Prostate gland (tissue), 2 donors: ENCODE data around the gene PDGFD. TPM values are rescaled to one million over a fixed set of nuclear protein-coding genes. Genes with fewer than 3 reads are reported as not detected.

Experiments used
- DNase-seq: peaks from one replicate; pipeline ENCODE4 v3.0.0-alpha.2; 2019; ENCODE audit warnings: low spot score
- H3K27ac ChIP-seq, 2 donors: fragments of 200-600 bp; sonication (generic); 2 replicates each; pipeline ENCODE4 v1.5.1; 2017 to 2019
- H3K27me3 ChIP-seq: fragments of 200-600 bp; sonication (generic); replicated peaks from 2 replicates; pipeline ENCODE4 v1.5.1; 2019; ENCODE audit not compliant: insufficient read depth
- H3K36me3 ChIP-seq, 2 donors: fragments of 200-600 bp; sonication (generic); 1 replicate in 1 of 2; 2 replicates in 1 of 2; pipeline versions ENCODE4 v1.5.1 to v1.8.1; 2017 to 2019
- H3K4me1 ChIP-seq: fragments of 200-600 bp; sonication (generic); replicated peaks from 2 replicates; pipeline ENCODE4 v1.5.1; 2019
- H3K4me3 ChIP-seq, 2 donors: fragments of 200-600 bp; sonication (generic); 2 replicates each; pipeline ENCODE4 v1.5.1; 2017 to 2019
- H3K9me3 ChIP-seq: fragments of 200-600 bp; sonication (generic); 2 replicates; pipeline ENCODE4 v1.5.1; 2017
- CTCF ChIP-seq, 4 experiments: fragments of 200-600 bp in 2 of 4; fragments of 450-650 bp in 2 of 4; sonication (generic) in 2 of 4; IDR thresholded peaks; 1 replicate in 3 of 4; 2 replicates in 1 of 4; pipeline ENCODE4 v1.5.1; 2016 to 2019; ENCODE audit warnings: antibody characterized with exemption in 4 of 4, mild to moderate bottlenecking in 2 of 4, moderate library complexity in 2 of 4
- POLR2A ChIP-seq: fragments of 450-650 bp; IDR thresholded peaks from one replicate; pipeline ENCODE4 v1.6.1; 2016; ENCODE audit warnings: antibody characterized with exemption, mild to moderate bottlenecking
- POLR2AphosphoS5 ChIP-seq: sonication (generic); formaldehyde crosslinking; IDR thresholded peaks from one replicate; pipeline ENCODE4 v1.6.1; 2017; ENCODE audit warnings: antibody characterized with exemption
- WGBS: methylation state at CpG from one replicate; pipeline ENCODE4 v1.1.5; 2018; 5-methylcytosine and 5-hydroxymethylcytosine counted together
- intact Hi-C: fragments of 100-400 bp; cut with DNase I; formaldehyde crosslinking; loops from one replicate; pipeline ENCODE4 v1.14.2; 2022
- total RNA-seq, 2 donors: library from RNA; depleted of rRNA; stranded (reverse); fragments of >200 nt; gene quantifications; one replicate each; pipeline ENCODE4 v1.1.0, GENCODE V29; 2016

PDGFD gene
- total RNA-seq, 2 donors from 2014 or later: 12.6 to 19.4 TPM

- 65% methylated on average over 3 of the region's 3 CpGs for WGBS
- intact Hi-C loops: no loop called here
These were observed 204.5 kb downstream of the PDGFD start for GRCh38 chr11:103959279-103959942.

DNA sequence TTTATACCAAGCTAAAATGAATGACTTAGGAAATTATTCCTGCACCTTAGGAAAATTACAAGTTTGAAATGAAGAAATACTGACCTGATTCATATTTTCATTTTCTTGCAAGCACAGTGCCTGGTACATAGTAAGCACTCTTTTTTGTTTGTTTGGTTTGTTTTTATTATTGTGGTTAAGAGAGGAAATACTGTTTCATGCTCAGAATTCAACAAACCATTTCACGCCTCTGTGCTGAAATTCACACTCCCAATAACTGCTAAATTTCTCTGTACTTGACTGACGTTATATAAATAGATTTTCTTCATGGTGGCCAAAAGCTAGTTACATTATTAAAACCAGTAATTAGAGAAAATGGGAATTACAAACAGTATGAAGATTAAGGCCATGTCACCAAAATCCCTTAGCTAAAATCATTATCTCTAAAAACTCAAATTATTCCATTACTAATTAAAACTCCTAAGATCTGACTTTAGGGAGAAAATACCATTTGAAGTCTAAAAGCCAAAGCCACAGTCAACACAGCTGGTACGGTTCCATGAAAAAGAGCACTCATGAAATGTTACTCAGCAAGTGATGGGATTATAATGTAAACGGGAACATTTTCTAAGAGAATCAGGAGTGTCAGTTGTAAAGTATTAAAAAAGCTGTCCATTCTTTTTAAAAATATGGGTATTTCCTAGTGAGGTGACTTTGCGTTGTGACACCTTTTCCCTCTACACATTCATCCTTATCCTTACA is 205.3 kb downstream of the PDGFD start:
- Histone ChIP-seq H3K36me3 (no peaks in the 10 kb centered on the region), H3K27me3 (no peaks in the 10 kb centered on the region), H3K27ac (no peak overlapping the region), H3K4me3 (no peak overlapping the region), H3K9me3 (no peaks in the 10 kb centered on the region), H3K4me1 (no peaks in the 10 kb centered on the region)
- no peak for DNase-seq
- no peak for TF ChIP-seq CTCF (IDR thresholded peaks at IDR 0.05)
- no peak for TF ChIP-seq POLR2A
- TF ChIP-seq POLR2AphosphoS5: no peak
- 77% methylated on average over 5 of the region's 5 CpGs for WGBS
- intact Hi-C loops: no loop called here

More at GRCh38 chr11:103959279-103959942, 204.5 kb downstream of the PDGFD start:
- Histone ChIP-seq H3K36me3 (no peaks in the 10 kb centered on the region), H3K4me1 (no peaks in the 10 kb centered on the region), H3K4me3 (no peak overlapping the region), H3K27me3 (no peaks in the 10 kb centered on the region), H3K27ac (no peak overlapping the region), H3K9me3 (no peaks in the 10 kb centered on the region)
- DNase-seq: no peak
- no peak for TF ChIP-seq CTCF (IDR thresholded peaks at IDR 0.05)
- TF ChIP-seq POLR2AphosphoS5: no peak
- no peak for TF ChIP-seq POLR2A

- Histone ChIP-seq H3K36me3 (no peaks in the 10 kb centered on the region), H3K27ac (no peak overlapping the region), H3K9me3 (no peaks in the 10 kb centered on the region), H3K4me1 (no peaks in the 10 kb centered on the region), H3K27me3 (no peaks in the 10 kb centered on the region), H3K4me3 (no peak overlapping the region)
- WGBS: 66% methylated on average over 5 of the region's 5 CpGs
- no peak for DNase-seq
- intact Hi-C loops: no loop called here
- TF ChIP-seq POLR2A (no peak), POLR2AphosphoS5 (no peak), CTCF (IDR thresholded peaks at IDR 0.05) (no peak)
These were observed 210.0 kb downstream of the PDGFD start for GRCh38 chr11:103953797-103954486.

GRCh38 chr11:103949781-103950180 is 214.2 kb downstream of the PDGFD start:
- Histone ChIP-seq H3K4me1 (no peaks in the 10 kb centered on the region), H3K27ac (no peak overlapping the region), H3K4me3 (no peak overlapping the region), H3K9me3 (no peaks in the 10 kb centered on the region), H3K27me3 (no peaks in the 10 kb centered on the region), H3K36me3 (no peaks in the 10 kb centered on the region)
- 94% methylated on average over 5 of the region's 5 CpGs for WGBS
- intact Hi-C loops: no loop called here
- DNase-seq: no peak
- TF ChIP-seq CTCF (IDR thresholded peaks at IDR 0.05): no peak
- no peak for TF ChIP-seq POLR2A
- TF ChIP-seq POLR2AphosphoS5: no peak
